HG03558 (cell line): ENCODE results near the gene C2CD2L.
"Not testable (repeated sequence)": the region's sequence is repeated elsewhere in the genome, so short reads cannot be mapped to it uniquely, and the experiment has no call there.

ENCODE experiments used
- ATAC-seq: cut with Tn5 transposase; IDR thresholded peaks from one replicate; pipeline ENCODE4 v1.9.1; 2021; ENCODE audit warnings: moderate number of reproducible peaks; ENCODE audit not compliant: unreplicated experiment; ENCODE audit errors: extremely low read depth

Gene C2CD2L

DNA sequence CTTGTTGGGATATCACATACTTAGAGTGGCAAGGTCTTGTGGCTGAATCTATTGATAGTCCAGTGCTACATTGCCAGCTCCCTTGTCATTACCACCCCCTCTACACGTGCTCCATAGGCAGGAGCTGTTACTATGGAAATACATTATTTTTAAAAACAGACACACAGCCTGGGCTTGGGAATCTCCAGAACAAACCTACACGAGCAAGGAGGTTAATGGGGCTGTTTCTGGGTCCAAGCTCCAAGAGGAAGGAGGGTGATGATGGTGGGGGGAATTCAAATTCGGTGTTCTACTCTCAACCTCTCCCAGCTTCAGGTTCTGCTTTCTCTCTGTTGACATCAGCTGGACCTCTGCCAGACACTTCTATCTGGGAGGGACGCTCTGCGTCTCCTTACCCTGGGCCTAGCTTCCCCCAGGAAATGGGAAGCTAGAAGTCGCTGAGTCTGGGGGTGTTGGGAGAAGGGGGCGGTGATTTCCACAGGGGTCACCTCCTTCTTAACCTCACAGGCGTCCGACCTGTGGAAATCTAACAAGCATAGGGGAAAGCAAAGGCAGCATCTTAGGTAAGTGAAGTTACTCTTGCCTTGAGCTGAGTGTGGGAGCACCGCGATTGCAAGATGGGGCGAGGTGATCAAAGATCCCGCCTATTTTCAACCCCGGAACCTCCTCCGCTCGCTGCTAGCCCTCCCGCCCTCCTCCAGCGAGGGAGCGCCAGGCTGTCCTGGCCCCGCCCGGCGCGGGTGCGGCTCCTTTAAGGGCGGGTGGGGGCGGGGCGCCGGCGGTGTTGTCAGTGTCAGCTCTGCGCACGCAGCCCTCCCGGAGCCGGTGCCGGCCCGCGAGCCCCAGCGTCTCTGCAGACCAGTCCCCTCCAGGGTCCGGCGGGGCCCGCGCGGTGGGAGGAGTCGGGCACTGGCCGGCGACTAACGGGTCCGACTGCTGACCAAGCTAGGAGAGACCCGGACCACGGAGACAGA lies at the start of gene C2CD2L:
Gene C2CD2L, plus strand, starts transcription at position 781 of the 974 bp plus-strand sequence. CDS start 398 bp downstream, outside the sequence.
- ATAC-seq, result peak; percentile 35

GRCh38 chr11:119059128-119059527 lies 48.0 kb upstream of the C2CD2L start:
- ATAC-seq, result not testable (repeated sequence)

GRCh38 chr11:119061256-119061655 lies 45.9 kb upstream of the C2CD2L start:
- no peak for ATAC-seq

DNA sequence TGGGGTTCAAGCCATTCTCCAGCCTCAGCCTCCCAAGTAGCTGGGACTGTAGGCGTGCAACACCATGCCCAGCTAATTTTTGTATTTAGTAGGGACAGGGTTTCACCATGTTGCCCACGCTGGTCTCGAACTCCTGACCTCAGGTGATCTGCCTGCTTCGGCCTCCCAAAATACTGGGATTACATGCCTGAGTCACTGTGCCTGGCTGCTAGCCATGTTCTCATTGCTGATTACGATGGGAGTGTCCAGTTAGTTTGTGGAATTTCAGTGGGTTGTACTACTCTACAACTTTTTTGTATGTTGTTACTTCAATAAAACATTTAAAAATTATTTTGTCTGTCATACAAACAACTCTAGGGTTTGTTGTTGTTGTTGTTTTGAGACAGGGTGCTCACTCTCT lies 44.4 kb upstream of the C2CD2L start:
- ATAC-seq, result no peak

DNA sequence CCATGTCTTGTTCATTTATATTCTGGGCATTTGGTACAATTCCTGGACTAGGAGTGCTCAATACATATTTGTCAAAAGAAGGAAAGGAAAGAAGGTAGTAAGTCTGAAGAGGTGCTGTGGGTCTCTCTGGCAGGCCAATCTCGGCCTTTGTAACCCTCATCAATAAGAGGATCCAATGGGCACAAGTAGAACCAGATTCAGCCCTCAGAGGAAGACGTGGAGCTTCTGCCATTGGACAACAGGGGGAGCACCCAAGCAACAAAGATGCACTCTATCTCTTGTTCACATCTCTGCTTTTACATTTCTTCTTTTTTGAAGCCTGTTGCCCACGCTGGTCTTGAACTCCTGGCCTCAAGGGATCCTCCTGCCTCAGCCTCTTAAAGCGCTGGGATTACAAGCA lies 41.8 kb upstream of the C2CD2L start:
- no peak for ATAC-seq

- peak; percentile 68 for ATAC-seq
Observed at GRCh38 chr11:119067371-119068222, 39.5 kb upstream of the C2CD2L start, which contains the start of gene VPS11. Gene VPS11, plus strand, starts transcription at chr11:119067818. Its CDS starts 6 bp downstream, at chr11:119067824.

GRCh38 chr11:119077839-119078238 lies 29.3 kb upstream of the C2CD2L start:
- no peak for ATAC-seq

DNA sequence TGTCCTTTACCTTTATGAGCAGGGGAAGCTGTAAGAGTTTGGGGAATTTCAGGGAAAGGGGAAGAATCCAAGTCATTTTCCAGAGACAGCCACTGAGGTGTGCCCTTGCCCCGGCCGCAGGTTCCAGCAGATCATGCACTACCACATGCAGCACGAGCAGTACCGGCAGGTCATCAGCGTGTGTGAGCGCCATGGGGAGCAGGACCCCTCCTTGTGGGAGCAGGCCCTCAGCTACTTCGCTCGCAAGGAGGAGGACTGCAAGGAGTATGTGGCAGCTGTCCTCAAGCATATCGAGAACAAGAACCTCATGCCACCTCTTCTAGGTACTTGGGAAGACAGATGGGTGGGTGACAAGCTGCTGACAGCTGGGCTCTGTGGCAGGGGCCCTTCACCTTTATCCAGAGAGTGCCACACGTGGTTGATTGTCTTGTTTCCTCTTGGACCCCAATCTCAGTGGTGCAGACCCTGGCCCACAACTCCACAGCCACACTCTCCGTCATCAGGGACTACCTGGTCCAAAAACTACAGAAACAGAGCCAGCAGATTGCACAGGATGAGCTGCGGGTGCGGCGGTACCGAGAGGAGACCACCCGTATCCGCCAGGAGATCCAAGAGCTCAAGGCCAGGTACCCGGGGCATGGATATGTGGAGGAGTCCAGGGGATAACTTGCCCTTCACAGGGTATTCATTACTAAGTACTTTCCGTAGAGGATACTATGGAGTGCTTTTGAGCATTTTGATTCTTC lies 28.3 kb upstream of the C2CD2L start:
- no peak for ATAC-seq

- ATAC-seq, result no peak
Observed at GRCh38 chr11:119081682-119082260, 25.4 kb upstream of the C2CD2L start.

GRCh38 chr11:119084663-119085436 lies 22.3 kb upstream of the C2CD2L start, which contains the start of gene HMBS:
Gene HMBS, plus strand, starts transcription at chr11:119084881. Its CDS starts 153 bp downstream, at chr11:119085034.
- ATAC-seq, result peak; percentile 58

- no peak for ATAC-seq
Observed at GRCh38 chr11:119085437-119085847, 21.7 kb upstream of the C2CD2L start.

GRCh38 chr11:119087123-119087522 lies 20.0 kb upstream of the C2CD2L start:
- no peak for ATAC-seq

DNA sequence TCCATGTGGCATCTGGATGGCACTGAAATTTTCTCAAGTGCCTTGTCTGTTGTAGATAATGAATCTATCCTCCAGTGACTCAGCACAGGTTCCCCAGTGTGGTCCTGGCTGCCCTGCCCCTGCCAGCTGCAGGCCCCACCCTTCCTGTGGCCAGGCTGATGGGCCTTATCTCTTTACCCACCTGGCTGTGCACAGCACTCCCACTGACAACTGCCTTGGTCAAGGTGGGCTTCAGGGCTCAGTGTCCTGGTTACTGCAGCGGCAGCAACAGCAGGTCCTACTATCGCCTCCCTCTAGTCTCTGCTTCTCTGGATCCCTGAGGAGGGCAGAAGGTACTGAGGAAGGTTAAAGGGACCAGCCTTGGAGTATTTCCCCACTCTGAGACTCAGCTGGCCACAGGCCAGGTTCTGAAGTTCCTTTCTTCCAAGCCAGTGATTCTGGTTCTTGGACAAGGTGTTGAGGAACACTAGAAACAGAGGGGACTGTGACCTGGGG lies 19.4 kb upstream of the C2CD2L start:
- ATAC-seq, result no peak

DNA sequence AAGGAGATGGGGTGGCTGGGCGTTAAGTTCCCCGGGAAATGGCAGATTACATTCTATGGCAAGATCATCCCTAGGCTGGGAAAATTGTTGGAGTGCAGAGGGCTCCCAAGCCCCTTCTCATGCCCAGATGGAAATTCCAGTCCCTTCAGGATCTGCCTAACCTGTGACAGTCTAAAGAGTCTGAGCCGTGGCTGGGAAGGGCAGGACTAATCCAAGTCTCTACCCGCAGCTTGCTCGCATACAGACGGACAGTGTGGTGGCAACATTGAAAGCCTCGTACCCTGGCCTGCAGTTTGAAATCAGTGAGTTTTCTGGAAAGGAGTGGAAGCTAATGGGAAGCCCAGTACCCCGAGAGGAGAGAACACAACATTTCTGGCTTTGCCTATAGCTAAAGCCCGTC lies 18.7 kb upstream of the C2CD2L start:
- no peak for ATAC-seq

DNA sequence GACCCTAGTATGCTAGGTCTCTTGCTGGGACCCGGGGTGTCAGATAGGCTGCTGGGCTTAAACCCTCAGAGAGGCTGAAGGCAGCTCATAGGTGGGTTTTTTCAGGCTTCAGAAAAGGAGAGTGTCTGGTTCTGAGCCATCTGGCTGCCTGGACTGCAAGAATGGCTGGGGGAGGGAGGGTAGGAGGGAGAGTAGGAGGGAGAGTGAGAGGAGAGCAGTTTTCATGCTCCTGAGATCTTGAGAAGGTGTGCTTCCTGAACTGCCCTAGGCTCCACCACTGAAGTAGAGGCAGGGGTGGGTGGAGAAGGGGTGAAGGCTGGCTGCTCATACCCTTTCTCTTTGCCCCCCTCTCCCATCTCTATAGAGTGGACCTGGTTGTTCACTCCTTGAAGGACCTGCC lies 17.8 kb upstream of the C2CD2L start:
- ATAC-seq, result no peak

DNA sequence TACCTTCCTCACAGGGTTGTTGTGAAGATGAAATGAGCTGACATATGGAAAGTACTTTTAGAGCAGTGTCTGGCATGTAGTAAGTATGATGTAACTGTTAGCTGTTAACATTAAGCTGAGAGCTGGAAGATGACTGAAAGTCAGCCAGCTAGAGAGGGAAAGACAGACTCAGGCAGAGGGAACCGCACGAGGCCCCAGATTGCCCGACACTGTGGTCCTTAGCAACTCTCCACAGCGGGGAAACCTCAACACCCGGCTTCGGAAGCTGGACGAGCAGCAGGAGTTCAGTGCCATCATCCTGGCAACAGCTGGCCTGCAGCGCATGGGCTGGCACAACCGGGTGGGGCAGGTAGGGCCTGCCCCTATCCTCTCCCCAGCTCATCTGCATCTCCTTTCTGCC lies 16.0 kb upstream of the C2CD2L start:
- ATAC-seq, result no peak

DNA sequence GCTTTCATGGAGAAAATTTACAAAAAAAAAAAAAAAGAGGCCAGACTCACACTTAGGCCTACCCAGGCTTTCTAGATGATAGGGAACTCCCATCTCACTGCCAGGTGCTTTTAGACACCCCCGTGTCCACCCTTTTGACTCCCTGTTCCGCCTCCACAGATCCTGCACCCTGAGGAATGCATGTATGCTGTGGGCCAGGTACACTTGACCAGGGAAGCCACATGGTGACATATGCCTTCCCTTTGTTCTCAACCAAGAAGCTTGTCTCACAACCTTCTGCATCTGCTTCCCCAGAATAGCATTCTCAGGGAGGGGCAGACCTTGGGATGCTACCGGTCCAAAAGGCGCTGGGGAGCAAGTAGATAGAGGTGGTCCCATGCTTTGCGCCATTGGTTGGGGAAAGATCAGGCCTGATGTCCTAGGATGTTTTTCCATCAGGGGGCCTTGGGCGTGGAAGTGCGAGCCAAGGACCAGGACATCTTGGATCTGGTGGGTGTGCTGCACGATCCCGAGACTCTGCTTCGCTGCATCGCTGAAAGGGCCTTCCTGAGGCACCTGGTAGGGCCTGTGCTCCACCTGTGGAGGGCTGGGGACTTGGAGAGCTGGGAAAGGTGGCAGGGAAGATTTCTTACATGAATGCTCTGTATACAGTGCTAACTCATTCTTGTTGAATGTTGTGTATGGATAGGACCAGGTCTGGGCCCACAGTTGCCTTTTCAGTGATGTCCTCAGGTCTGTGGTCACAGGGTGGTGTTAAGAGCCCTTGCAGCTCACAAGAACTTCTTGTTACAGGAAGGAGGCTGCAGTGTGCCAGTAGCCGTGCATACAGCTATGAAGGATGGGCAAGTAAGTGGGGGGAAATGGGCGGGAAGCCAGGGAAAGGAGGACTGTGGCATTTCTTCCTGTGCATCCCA lies 14.9 kb upstream of the C2CD2L start:
- ATAC-seq, result no peak
